ENCODE data around the gene MYDGF. TPM values are rescaled to one million over a fixed set of nuclear protein-coding genes. Genes with fewer than 3 reads are reported as not detected.

MYDGF gene
- total RNA-seq, 4 donors from 2014 or later: 33.5 to 48.7 (median 41.5) TPM

DNA sequence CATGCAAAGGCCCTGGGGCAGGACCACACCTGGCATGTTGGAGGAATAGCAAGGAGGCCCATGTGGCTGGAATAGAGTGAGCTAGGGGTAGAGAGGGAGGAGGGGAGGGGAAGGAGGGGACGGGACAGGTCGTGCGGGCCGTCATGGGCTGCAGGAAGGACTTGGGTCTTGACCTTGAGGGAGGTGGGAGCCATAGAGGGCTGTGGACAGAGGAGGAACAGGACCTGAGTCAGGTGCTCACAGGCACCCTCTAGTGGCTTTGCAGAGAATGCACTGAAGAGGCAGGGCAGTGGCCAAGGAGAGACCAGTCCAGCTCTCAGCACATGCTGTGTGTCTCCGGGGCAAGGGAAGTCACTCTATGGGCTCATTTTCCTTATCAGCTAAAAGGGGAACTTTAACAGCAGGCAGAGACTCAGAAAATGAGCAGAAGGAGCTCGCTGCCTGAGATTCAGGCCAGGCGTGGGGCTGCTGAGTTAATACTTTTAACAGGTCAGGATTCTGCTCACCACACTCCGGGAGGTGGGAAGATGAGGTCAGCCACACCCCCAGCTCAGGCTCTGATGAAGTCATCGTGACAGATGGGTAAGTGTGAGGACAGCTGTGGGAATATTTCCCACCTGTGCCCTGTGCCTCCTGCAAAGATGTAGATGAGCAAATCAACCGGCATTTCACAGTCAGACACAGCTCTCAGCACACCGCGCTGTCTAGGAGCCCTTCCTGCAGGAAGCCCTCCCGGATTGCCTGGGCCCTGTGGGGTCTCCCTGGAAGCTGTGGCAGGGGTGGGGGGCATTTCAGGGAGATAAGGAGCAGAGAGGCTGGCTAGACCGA, 36.8 kb downstream of the MYDGF start:
- Histone ChIP-seq H3K4me1 (peaks cover 0 to 26% (median 14%) of the 10 kb centered on the region in 4 donors), H3K4me3 (no peak overlapping the region), H3K36me3 (no peaks in the 10 kb centered on the region), H3K27ac (no peak overlapping the region), H3K27me3 (no peaks in the 10 kb centered on the region), H3K9me3 (no peaks in the 10 kb centered on the region)
- WGBS, 2 donors: 45 to 51% methylated on average over 14 of the region's 14 CpGs
- TF ChIP-seq, protein P1, sequence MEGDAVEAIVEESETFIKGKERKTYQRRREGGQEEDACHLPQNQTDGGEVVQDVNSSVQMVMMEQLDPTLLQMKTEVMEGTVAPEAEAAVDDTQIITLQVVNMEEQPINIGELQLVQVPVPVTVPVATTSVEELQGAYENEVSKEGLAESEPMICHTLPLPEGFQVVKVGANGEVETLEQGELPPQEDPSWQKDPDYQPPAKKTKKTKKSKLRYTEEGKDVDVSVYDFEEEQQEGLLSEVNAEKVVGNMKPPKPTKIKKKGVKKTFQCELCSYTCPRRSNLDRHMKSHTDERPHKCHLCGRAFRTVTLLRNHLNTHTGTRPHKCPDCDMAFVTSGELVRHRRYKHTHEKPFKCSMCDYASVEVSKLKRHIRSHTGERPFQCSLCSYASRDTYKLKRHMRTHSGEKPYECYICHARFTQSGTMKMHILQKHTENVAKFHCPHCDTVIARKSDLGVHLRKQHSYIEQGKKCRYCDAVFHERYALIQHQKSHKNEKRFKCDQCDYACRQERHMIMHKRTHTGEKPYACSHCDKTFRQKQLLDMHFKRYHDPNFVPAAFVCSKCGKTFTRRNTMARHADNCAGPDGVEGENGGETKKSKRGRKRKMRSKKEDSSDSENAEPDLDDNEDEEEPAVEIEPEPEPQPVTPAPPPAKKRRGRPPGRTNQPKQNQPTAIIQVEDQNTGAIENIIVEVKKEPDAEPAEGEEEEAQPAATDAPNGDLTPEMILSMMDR (IDR thresholded peaks at IDR 0.05): peak; percentile 48 to 76 (median 51)
- TF ChIP-seq POLR2A (IDR thresholded peaks at IDR 0.05) (no peak), EP300 (IDR thresholded peaks at IDR 0.05) (no peak)
- DNase-seq (ENCODE audit: low spot score in 2 of 2): peak in 1 of 2 donors; percentile 56

GRCh38 chr19:4624733-4625362, 45.3 kb downstream of the MYDGF start:
- no peak for DNase-seq (ENCODE audit: low spot score in 2 of 2)
- peaks cover 0 to 42% of the 10 kb centered on the region in 2 donors for H3K27me3 ChIP-seq
- no peaks in the 10 kb centered on the region for H3K9me3 ChIP-seq
- no peaks in the 10 kb centered on the region for H3K36me3 ChIP-seq
- 40 to 51% methylated on average over 6 of the region's 6 CpGs for WGBS, 2 donors
- TF ChIP-seq, protein P1 (IDR thresholded peaks at IDR 0.05): no peak
- TF ChIP-seq EP300 (IDR thresholded peaks at IDR 0.05) (no peak), POLR2A (IDR thresholded peaks at IDR 0.05) (no peak)
- H3K4me3 ChIP-seq: no peak overlapping the region
- H3K4me1 ChIP-seq: no peaks in the 10 kb centered on the region
- H3K27ac ChIP-seq: no peak overlapping the region

DNA sequence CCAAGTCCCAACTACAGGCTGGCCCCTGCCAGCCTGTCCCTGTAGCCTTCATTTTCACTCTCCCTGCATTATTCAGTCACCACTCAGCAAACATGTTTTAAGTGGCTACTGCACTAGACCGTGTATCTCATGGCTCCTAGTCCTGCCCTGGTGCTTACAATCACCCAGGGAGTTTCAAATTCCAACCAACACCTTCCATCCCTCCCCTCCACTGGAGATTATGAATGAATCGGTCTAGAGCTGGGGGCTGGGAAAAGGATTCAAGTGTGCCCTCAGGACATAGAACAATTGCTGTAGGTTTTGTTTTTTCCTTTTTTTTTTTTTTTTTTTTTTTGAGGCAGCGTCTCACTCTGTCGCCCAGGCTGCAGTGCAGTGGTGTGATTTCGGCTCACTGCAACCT, 45.8 kb downstream of the MYDGF start:
- no peaks in the 10 kb centered on the region for H3K9me3 ChIP-seq
- TF ChIP-seq EP300 (IDR thresholded peaks at IDR 0.05) (no peak), POLR2A (IDR thresholded peaks at IDR 0.05) (no peak)
- TF ChIP-seq, protein P1 (IDR thresholded peaks at IDR 0.05): no peak
- H3K27ac ChIP-seq: no peak overlapping the region
- peaks cover 0 to 46% of the 10 kb centered on the region in 2 donors for H3K27me3 ChIP-seq
- H3K36me3 ChIP-seq: no peaks in the 10 kb centered on the region
- DNase-seq (ENCODE audit: low spot score in 2 of 2): no peak
- H3K4me1 ChIP-seq: no peaks in the 10 kb centered on the region
- H3K4me3 ChIP-seq: no peak overlapping the region
- 67 to 68% methylated on average over 5 of the region's 5 CpGs for WGBS, 2 donors

DNA sequence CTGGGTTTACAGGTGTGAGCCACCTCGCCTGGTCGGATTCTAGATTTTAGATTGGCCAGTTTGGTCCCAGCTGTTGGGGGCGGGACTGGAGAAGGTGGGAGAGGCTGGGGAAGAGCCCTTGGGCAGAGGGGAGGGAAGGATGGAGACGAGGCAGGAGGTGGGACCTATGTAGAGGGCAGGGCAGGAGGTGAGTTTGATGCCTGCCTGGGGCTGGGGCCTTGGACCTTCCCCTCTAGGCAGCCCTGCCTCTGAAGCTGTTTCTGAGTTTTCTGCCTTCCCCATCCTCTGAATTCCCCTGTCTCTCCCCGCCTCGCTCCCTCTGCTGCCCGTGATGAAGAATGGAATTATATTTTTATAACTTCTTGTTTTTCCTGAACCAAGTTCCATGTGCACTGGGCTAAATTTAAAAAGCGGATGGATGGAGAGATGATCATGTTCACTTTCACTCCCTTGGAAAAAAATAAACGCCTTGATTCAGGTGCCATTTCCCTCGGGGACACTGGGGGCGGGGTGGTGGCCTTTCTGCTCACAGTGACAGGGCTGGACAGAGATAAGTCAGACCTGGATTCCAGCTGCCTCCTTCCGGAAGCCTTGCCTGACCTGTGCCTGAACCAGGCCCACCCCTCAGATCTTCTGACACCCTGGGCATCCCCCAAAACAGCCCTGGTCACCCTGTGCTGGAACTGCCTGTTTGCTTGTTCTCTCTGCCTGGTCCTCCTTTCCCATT, 47.3 kb downstream of the MYDGF start:
- TF ChIP-seq POLR2A (IDR thresholded peaks at IDR 0.05) (no peak), EP300 (IDR thresholded peaks at IDR 0.05) (no peak)
- TF ChIP-seq, protein P1 (IDR thresholded peaks at IDR 0.05): no peak
- peaks cover 0 to 46% of the 10 kb centered on the region in 2 donors for H3K27me3 ChIP-seq

More for the DNA sequence above, 47.3 kb downstream of the MYDGF start:
- no peak for DNase-seq (ENCODE audit: low spot score in 2 of 2)
- H3K9me3 ChIP-seq: no peaks in the 10 kb centered on the region
- no peaks in the 10 kb centered on the region for H3K36me3 ChIP-seq
- WGBS, 2 donors: 32 to 39% methylated on average over 12 of the region's 12 CpGs
- H3K27ac ChIP-seq: no peak overlapping the region
- no peaks in the 10 kb centered on the region for H3K4me1 ChIP-seq
- no peak overlapping the region for H3K4me3 ChIP-seq
